Measurements from ENCODE around the gene ATAD3B. TPM values are rescaled to one million over a fixed set of nuclear protein-coding genes. Genes with fewer than 3 reads are reported as not detected.

Gene ATAD3B
- 18.5 and 24.0 TPM in 2 replicates for total RNA-seq

GRCh38 chr1:1471389-1472052 is at the start of gene ATAD3B:
TSS of gene ATAD3B (plus strand) at chr1:1471765. CDS start at chr1:1471885, 120 bp downstream.

GRCh38 chr1:1435106-1435903 is 36.3 kb upstream of the ATAD3B start, which contains the start of gene VWA1:
TSS of gene VWA1 (plus strand) at chr1:1435690. CDS start at chr1:1435749, 59 bp downstream.

GRCh38 chr1:1449099-1449739 is 22.3 kb upstream of the ATAD3B start, which contains the start of gene ATAD3C:
TSS of gene ATAD3C (plus strand) at chr1:1449689. CDS start at chr1:1450684, 995 bp downstream.

GRCh38 chr1:1511533-1512285 is 40.1 kb downstream of the ATAD3B start, which contains the start of gene ATAD3A:
TSS of gene ATAD3A (plus strand) at chr1:1512162. CDS start at chr1:1512269, 107 bp downstream.

GRCh38 chr1:1540090-1540817 is 68.7 kb downstream of the ATAD3B start, which contains the start of gene TMEM240:
TSS of gene TMEM240 (minus strand) at chr1:1540624. CDS start at chr1:1540346, 278 bp downstream.

Other genes starting within 250 kb of the ATAD3B start
- gene SDF4, start 239.8 kb upstream of the ATAD3B start, total RNA-seq: 117 and 120 TPM in 2 replicates
- 21.4 and 25.5 TPM in 2 replicates for gene B3GALT6, start 239.5 kb upstream of the ATAD3B start, total RNA-seq
- gene C1QTNF12, start 225.0 kb upstream of the ATAD3B start, total RNA-seq: 0.79 and 1.7 TPM in 2 replicates
- gene UBE2J2, start 197.9 kb upstream of the ATAD3B start, total RNA-seq: 35.6 and 36.9 TPM in 2 replicates
- gene SCNN1D, start 191.3 kb upstream of the ATAD3B start, total RNA-seq: 0.79 and 1.8 TPM in 2 replicates
- gene ACAP3, start 163.8 kb upstream of the ATAD3B start, total RNA-seq: 75.7 and 101 TPM in 2 replicates
- gene PUSL1, start 163.2 kb upstream of the ATAD3B start, total RNA-seq: 42.4 and 62.1 TPM in 2 replicates
- gene INTS11, start 147.1 kb upstream of the ATAD3B start, total RNA-seq: 79.4 and 79.7 TPM in 2 replicates
- 23.2 and 28.3 TPM in 2 replicates for gene CPTP, start 147.0 kb upstream of the ATAD3B start, total RNA-seq
- gene TAS1R3, start 140.5 kb upstream of the ATAD3B start, total RNA-seq: 0.11 and 0.39 TPM in 2 replicates
- 111 and 118 TPM in 2 replicates for gene DVL1, start 122.3 kb upstream of the ATAD3B start, total RNA-seq
- 461 and 718 TPM in 2 replicates for gene MXRA8, start 113.2 kb upstream of the ATAD3B start, total RNA-seq
- 75.4 and 118 TPM in 2 replicates for gene AURKAIP1, start 96.6 kb upstream of the ATAD3B start, total RNA-seq
- gene CCNL2, start 72.4 kb upstream of the ATAD3B start, total RNA-seq: 102 and 177 TPM in 2 replicates
- gene MRPL20, start 64.5 kb upstream of the ATAD3B start, total RNA-seq: 69.1 and 77.3 TPM in 2 replicates
- gene ANKRD65, start 50.5 kb upstream of the ATAD3B start, total RNA-seq: 1.6 and 2.7 TPM in 2 replicates
- 46.0 and 64.8 TPM in 2 replicates for gene VWA1, start 36.1 kb upstream of the ATAD3B start, total RNA-seq
- gene ATAD3C, start 22.1 kb upstream of the ATAD3B start, total RNA-seq: 3.5 TPM in 2 replicates
- 14.5 and 29.3 TPM in 2 replicates for gene ATAD3A, start 40.4 kb downstream of the ATAD3B start, total RNA-seq
- 2.1 and 3.9 TPM in 2 replicates for gene TMEM240, start 68.9 kb downstream of the ATAD3B start, total RNA-seq
- gene SSU72, start 103.1 kb downstream of the ATAD3B start, total RNA-seq: 57.3 and 98.7 TPM in 2 replicates
- gene FNDC10, start 128.4 kb downstream of the ATAD3B start, total RNA-seq: 2.7 and 5.3 TPM in 2 replicates
- gene MIB2, start 143.7 kb downstream of the ATAD3B start, total RNA-seq: 74.2 and 111 TPM in 2 replicates
- gene MMP23B, start 160.4 kb downstream of the ATAD3B start, total RNA-seq: 59.8 and 73.0 TPM in 2 replicates
- 5.5 and 8.7 TPM in 2 replicates for gene CDK11B, start 187.2 kb downstream of the ATAD3B start, total RNA-seq
- 40.7 and 68.3 TPM in 2 replicates for gene SLC35E2B, start 221.0 kb downstream of the ATAD3B start, total RNA-seq

All from placental epithelial cell (primary cell).